Activated naive CD4-positive, alpha-beta T cell treated with Interleukin-2 at 50 U/mL for 16 hours (primary cell): ENCODE measurements around the gene DNAH14.
"Not testable (repeated sequence)": the region's sequence is repeated elsewhere in the genome, so short reads cannot be mapped to it uniquely, and the experiment has no call there.

ENCODE experiments used
- DNase-seq: peaks from one replicate; pipeline ENCODE4 v3.0.0-alpha.2; 2020

DNAH14 gene

DNA sequence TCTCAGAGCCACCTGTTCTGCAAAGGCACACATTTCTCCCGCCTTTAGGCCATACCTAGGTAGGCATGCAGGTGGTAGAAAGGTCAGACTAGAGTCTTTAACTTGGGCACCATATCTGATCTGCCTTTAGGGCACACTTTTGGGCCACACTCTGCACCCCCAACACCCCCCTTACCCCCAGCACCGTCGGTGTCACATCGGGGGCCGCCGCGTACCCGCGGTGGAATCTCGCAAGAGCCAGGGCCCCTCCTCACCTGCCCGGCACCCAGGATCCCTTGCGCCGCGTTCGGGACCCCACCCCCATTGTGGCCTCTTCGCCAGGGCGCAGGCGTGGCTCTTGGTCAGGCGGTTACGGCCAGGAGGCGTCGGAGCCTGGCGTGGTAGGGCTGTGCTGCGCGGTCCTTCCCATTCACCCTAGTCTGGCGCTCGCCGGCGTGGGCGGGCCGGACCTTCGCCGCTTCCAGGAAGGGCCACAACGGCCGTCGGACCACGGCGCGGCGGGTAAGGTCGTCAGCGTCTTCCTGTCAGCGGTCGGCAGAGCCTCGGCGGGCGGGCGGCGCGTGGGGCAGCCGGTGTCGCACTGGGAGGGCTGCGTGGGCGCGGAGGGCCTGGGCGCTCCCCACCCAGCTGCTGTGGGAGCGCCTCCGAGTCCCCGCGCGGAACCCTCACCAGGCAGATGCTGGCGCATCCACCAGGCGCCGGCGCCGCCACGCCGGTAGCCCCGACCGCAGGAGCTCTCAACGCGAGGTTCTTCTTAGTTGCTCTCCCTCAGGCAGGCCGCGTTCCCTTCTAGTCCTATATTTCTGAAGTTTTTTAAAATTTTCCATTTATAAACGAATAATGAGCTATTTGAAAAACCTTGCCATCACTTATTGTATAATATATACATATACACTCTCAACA, at the start of gene DNAH14:
Gene DNAH14 (plus strand): TSS at position 341 of the 903 bp plus-strand sequence. CDS start 23,028 bp downstream, outside the sequence.
- no peak for DNase-seq

DNA sequence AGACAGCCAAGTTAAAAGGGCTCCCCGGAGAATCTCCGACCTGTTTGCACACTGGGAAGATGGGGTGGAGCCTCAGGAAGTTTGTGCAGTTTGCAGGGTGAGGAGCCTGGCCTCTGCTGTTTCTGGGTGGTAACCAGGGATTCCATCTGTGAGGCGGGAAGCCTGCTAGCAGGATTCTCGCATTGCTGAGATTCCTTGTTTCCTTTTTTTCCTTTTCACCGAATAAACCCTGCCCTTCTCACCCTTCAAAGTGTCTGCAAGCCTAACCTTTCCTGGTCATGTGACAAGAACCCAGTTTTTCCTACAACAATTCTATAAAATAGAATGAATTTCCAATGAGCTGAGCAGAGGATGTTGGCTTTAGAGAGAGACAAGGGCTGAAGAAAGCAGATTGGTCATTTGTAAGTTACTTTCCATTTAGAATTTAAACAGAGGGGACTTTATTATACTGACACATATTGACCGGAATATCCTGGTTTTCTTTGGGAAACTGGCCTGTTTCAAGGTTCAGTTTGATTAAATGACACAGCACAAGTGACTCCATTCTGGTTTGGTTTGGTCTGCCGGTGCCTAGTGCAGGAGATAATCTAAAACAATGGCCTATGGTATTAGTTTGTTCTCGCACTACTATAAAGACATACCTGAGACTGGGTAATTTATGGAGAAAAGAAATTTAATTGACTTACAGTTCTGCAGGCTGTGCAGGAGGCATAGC, 48.7 kb upstream of the DNAH14 start:
- no peak for DNase-seq

DNA sequence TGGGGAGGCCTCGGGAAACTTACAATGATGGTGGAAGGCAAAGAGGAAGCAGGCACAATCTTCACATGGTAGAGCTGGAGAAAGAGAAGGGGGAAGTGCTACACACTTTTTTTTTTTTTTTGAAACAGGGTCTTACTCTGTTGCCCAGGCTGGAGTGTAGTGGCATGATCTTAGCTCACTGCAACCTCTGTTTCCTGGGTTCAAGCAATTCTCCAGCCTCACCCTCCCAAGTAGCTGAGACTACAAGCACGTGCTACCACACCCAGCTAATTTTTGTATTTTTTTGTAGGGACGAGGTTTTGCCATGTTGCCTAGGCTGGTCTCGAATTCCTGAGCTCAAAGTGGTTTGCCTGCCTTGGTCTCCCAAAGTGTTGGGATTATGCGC, 48.2 kb upstream of the DNAH14 start:
- not testable (repeated sequence) for DNase-seq

DNA sequence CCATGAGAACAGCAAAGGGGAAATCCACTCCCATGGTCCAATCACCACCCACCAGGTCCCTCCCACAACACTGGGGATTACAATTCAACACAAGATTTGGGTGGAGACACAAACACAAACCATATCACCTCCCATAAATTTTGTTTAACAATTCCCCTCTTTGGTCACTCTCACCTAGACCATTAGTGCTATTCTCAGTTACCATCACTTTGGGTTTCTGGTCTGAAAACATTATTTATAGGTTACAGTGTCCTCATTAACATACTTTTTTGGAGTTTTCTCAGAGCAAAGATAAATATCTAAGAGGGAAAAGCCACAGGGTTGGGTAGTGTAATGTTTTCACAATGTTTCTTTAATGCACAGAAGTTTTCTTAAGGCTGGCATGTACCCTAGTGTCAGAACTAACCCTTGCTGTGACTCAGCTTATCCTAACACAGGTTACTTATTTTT, 47.7 kb upstream of the DNAH14 start:
- no peak for DNase-seq

DNA sequence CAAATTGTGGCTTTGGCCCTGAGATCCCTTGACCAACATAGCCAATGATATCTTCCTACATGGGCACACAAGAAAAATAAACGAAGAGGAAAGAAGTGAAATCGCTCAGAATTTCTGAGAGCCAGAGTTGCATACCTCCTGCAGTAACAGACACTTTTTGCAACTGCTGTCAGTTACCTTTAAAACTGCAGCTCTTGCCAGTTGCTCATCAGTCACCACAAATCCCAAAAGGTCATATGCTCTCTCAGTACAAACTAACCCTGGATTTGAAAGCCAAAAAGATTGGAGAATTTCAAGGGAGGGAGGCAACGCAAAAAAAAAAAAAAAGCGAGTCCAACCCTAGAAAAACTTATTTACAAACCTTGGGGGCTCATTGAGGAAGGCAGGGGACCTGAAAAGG, 47.2 kb upstream of the DNAH14 start:
- DNase-seq, result no peak

DNA sequence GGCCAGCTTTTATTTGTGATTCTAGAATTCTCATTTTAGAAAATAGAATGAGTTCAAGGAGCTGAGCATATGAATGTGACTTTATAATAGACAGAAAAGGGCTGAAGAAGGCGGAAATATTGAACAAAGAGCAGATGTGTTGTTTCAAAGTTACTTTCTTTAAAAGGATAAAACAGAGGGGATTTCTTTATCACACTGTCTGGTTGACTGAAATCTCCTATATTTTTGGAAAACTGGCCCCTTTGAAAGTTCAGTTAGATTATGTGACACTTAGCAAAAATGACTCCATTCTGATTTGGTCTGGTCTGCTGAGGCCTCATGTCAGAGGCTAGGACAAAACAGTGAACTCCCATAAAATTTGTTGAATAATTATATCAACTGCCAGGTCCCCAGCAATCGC, 46.4 kb upstream of the DNAH14 start:
- no peak for DNase-seq

DNA sequence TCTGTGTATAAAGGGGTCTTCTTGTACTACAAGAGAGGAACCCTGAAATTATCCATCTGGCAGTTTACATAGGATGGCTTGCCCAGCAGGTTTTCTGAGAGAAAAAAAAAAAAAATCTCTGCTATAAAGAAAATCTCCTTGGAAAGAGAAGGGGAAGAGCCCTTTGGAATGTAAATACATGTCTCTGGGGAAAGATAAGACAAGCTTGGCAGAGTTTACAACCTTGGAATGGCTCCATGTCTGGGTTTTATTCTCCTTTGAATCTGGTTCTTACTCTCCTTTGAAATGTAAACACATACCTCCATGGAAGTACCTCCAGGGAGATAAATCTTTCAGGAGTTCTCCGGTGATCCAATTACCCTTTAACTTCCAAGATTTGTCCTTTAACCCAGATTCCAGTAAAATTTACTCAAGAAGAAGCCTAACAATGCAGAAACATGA, 45.1 kb upstream of the DNAH14 start:
- DNase-seq, result no peak

DNA sequence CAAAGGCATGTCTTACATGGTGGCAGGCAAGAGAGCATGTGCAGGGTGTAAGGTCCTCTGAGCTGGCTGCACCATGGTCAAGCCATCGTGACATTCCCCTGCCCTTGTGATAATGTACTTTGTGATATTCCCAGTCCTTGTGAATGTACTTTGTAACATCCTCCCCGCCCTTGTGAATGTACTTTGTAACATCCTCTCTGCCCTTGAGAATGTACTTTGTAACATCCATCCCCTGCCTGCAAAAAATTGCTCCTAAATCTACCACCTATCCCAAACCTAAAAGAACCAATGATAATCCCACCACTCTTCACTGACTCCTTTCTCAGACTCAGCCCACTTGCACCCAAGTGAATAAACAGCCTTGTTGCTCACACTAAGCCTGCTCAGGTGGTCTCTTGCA, 44.1 kb upstream of the DNAH14 start:
- DNase-seq, result not testable (repeated sequence)

DNA sequence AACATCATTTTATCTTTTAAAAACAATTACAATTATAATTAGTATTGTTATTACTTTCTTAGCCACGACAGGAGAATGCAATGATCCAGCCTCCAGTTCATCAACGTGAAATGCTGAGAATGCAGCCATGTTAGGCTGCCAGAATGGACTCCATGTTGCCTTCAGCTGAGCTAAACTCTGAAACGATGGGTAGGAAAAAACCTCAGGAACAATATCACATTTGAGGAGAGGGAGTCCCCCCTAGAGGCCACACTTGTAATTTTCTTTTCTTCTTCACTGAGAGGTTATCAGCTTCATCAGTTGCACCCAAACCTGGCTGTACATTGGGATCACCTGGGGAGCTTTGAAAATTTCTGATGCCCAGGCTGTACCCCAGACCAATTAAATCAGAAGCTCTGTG, 34.6 kb upstream of the DNAH14 start:
- DNase-seq, result no peak

DNA sequence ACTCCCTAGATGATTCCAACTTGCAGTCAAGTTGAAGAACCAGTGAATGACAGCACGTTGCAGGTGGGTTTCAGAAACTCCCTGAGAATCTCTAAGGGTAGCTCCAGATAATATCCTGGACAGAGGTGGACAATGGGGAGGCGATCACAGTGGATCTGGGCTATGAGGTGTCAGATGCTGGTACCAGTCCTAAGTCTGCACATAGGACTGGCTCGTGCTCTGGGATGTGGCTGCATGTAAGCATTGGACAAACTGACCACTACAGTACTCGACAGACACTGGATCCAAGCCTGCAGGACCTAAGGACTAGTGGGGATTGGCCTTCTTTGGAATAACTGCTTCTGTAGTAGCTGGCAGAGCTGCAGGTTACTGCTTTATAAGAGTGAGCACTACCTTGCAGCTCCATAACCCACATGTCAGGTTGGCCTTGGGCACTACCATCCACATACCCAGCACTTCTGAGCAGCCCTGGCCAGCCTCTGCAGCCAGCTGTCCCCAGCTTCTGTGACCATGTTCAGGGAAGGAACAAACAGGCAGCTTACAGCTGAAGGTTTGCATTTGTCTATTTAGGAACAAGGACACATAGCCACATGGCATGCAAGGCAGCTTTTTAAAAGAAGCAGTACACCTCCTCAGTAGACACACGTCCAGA, 33.2 kb upstream of the DNAH14 start:
- no peak for DNase-seq

DNA sequence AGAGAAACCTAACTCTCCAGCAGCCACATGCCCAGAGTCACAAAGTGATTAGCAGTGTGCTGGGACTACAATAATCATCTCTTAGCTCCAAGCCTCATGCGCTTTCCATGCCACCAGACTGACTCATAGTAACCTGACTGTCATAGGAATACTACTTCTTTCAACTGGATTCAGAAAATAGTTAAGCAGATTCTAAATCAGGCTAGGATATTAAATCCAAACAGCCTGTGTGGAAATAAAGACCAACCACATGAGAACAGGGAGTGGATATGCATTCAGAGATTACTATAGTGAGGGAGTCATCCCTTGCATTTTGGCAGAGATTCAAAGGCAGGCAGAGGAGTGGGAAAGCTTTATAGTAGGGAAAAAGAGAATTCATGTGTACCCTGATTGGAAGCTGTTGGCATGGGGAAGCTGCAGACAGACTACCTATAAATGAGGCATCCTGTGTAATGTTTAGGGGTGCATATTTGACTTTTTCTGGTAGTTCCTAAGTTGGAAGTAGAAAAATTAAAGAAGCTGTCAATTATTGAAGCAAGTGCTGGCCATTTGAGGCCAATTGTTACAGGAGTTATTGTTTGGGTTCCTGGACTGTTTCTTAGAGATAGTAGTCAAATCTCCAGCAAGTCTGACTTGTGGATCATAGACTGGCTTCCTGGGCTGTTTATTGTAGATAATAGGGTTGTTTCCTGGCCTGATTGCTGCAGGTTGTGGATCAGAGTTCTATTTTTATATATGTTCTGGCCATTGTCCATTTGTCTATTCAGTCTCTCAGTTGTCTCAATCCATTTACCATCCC, 31.7 kb upstream of the DNAH14 start:
- no peak for DNase-seq

DNA sequence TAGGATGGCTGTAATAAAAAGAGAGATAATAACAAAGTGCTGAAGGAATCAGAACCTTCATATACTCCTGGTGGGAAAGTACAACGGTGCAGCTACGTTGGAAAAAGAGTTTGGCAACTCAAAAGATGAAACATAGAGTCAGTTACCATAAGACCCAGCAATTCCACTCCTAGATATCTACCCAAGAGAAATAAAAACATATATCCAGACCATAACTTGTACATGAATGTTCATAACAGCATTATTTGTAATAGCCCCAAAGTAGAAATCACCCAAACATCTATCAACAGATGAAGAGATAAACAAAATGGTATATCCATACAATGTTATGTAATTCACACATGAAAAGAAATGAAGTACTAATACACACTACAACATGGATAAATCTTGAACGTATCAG, 30.5 kb upstream of the DNAH14 start:
- DNase-seq, result no peak

DNA sequence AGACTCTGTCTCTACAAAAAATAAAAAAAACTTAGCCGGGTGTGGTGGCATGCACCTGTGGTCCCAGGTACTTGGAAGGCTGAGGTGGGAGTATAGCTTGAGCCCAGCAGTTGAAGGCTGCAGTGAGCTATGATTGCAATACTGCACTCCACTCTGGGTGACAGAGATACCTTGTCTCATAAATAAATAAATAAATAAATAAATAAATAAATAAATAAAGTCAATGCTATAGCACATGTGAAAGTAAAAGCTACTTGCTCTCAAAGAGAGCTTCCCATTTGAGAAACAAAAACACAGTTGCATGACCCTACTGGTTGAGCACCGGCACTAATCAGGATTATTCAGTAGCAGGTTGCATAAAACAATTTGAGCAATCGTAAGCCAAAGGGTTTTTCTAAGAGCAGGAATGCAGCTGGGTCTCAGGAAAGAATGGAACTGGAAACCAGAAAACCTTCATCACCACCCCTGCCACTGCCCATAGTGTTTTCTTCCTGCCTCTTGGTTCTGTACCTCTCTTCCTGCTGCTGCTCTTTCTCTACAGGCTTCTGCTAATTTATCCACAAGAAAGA, 29.3 kb upstream of the DNAH14 start:
- DNase-seq, result no peak

DNA sequence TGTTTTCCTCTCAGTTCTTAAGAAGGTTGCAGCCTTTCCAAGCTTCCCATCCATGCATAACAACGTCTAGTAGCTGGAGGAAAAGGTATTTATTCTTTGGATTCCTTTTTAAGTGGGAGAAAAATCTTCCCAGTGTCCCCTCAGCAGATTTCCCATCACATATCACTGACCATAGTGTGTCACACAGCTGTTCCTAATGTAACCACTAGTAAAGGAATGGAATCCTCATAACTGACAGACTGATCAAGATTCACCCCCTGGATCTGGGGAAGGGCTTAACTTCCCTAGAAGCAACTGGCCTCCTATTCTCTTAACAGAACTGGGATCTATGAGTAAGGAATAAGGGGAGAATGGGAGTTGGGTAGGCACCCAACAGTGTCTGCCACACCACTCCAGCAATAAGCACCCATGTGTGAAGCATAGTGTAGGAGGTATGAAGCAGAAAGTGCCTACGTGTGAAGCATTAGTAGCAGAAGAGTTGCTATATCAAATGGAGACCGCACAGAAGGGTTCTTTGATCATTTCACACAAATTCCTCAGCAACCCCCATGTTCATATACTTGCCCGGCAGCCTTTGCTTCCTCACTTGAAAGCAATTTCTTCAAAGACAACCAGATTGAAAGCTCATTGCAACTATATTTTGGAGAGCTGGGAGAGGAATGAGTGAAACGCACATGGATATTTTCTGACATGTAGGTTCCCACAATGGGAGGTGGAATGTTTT, 28.2 kb upstream of the DNAH14 start:
- DNase-seq, result no peak

DNA sequence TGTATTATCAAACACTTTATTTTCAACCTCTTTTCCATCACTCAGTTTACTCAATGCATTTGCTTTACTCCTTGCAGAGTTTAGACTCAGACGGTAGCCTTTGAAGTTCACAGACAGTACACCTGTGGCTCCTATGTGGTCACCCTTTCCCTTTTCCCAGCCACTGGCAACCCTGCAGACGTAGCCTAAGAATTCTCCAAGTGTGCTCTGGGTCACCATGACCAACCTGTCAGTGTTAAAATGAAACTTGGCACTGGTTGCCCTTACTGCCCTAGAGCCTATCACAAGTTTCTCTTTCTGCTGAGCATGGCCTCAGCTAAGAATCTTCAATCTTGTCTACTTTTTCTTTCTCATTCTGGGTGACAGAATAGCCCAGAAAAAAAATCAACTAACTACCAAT, 25.5 kb upstream of the DNAH14 start:
- DNase-seq, result no peak

DNA sequence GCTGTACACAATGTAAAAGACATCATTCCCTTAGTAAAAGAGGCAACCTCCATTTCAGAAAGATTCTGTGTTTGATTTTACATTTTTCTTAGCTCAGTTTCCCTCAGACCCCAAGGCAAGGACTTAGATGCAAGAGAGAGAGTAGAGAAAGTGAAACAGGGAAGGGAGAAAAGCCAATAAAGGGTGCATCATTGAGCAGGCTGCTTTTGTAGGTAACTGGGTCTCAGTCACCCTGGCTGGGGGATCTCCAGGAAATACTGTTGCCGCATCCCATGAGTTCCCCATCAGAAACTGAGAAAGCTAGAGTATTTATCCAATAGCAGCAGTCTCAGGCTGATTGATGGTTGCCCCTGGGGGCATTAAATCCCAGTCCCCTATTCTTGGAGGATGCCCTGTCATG, 23.1 kb upstream of the DNAH14 start:
- no peak for DNase-seq

DNA sequence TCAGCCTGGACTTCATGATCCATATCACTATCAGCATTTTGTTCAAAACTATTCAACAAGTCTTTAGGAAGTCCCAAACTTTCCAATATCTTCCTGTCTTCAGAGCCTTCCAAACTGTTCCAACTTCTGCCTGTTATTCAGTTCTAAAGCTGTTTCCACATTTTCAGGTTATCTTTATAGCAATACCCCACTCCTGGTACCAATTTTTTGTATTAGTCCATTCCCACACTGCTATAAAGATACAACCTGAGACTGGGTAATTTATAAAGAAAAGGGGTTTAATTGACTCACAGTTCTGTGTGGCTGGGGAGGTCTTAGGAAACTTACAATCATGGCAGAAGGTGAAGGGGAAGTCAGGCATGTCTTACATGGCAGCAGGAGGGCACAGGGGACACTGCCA, 18.3 kb upstream of the DNAH14 start:
- DNase-seq, result no peak

DNA sequence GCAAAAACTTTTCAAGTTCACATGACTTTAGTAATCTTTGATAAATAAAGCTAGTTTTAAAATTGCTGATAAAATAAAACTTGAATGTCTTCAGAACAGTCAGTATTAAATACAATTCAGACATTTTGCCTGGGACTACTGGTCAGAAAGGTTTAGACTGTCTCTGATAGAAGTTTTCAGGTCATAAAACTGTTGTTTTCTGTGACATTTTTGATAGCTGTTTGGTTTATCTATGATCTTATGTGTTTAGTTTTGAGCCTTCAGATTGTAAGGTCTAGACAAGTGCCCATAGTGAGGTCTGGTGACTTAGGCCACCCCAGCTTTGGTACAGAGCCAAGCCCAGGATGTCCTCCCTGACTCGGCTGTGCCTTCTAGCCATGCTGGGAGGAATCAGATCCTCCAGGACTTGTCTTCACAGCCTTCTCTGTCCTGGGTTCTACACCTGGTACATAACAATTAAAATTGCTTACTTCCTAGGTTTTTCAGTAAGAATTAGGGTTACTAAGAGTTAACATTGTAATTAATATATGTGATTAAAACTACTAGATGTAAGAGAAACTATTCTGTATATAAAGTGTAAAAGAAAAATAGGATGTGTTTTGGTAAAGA, 15.1 kb upstream of the DNAH14 start:
- DNase-seq, result no peak

DNA sequence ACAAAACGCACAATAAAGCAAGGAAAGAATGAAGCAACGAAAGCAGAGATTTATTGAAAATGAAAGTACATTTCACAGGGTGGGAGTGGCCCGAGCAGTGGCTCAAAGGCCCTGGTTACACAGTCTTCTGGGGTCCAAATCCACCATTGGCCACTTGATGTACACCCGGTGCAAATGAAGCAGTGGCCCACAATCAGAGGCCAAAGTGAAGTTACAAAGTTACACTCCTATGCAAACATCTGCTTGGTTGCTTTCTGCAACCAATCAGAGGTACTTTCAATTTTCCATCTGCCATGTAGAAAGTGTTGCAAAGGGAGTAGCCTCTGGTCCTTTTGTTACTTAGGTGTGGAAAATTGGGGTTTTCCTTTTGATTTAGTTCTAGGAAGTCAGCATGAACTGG, 10.0 kb upstream of the DNAH14 start:
- no peak for DNase-seq

DNA sequence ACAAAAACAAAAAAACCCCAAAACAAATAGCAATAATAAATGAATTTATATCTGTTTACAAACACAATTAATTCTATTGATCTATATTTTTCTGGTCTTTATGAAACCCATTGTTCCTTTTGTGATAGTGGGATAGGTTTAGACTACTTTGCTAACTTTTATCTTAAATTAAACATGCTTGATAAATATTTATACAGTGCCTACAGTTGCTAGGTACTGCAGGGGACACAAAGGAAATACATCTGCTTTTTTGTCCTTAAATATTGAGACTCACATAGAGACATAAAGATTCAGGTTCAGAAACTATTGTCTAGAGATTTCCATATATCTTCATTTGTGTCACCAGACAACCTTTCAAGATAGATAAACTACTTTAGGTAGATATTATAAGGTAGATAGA, 8.5 kb upstream of the DNAH14 start:
- DNase-seq, result no peak

DNA sequence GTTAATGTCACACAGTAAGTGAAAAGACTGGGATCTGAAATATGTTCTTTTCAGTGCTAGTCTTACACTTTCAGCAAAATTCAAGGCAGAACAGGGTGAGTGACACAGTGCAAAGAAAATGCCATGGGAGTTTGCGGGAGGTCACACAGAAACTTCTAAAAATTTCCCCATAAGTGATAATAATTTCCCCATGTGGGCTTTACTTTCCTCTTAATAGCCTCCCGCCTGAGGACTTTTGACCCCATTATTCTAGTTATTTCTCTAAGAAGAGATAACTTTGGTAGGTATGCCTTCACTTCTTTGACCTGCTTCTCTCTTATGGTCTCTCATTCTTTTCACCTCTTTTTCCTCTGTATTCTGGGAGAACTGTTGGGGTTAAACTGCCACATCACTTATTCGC, 8.1 kb upstream of the DNAH14 start:
- DNase-seq, result no peak
